SU-DHL-6 (cell line): ENCODE results near the gene TENT4B.

Experiments
- H2AFZ ChIP-seq: fragments of 200-600 bp; sonication (generic); 2 replicates; pipeline ENCODE4 v1.6.1; 2014; ENCODE audit warnings: low read depth, mild to moderate bottlenecking, moderate library complexity, mixed read lengths, antibody characterized with exemption, low read length; ENCODE audit not compliant: severe bottlenecking
- H3F3A ChIP-seq: fragments of 200-600 bp; shearing (Covaris generic); 2 replicates; pipeline ENCODE4 v1.6.0; 2016; ENCODE audit warnings: antibody characterized with exemption, mild to moderate bottlenecking; ENCODE audit not compliant: insufficient read depth
- H3K27ac ChIP-seq: fragments of 200-600 bp; sonication (generic); 2 replicates; pipeline ENCODE4 v1.5.1; 2016; ENCODE audit warnings: low read depth, mild to moderate bottlenecking, low read length, moderate library complexity, mixed read lengths
- H3K27me3 ChIP-seq: fragments of 200-600 bp; sonication (generic), shearing (Covaris generic); 2 replicates; pipeline ENCODE4 v1.6.0; 2014; ENCODE audit warnings: mild to moderate bottlenecking, low read length
- H3K36me3 ChIP-seq: fragments of 200-600 bp; sonication (generic); 2 replicates; pipeline ENCODE4 v1.6.1; 2014; ENCODE audit warnings: mild to moderate bottlenecking, low read length, mixed read lengths
- H3K4me2 ChIP-seq: fragments of 300-600, 200-600 bp; shearing (Covaris generic), sonication (generic); 2 replicates; pipeline ENCODE4 v1.6.0; 2014; ENCODE audit warnings: low read length, low read depth, mild to moderate bottlenecking; ENCODE audit not compliant: poor library complexity, severe bottlenecking
- H3K4me3 ChIP-seq: fragments of 200-600 bp; sonication (generic); 2 replicates; pipeline ENCODE4 v1.5.1; 2014; ENCODE audit warnings: antibody characterized with exemption, low read length, mild to moderate bottlenecking, mixed read lengths; ENCODE audit not compliant: insufficient read depth, poor library complexity, severe bottlenecking
- H3K79me2 ChIP-seq: fragments of 200-600 bp; sonication (generic); 2 replicates; pipeline ENCODE4 v1.6.1; 2014; ENCODE audit warnings: mild to moderate bottlenecking, low read length, moderate library complexity; ENCODE audit not compliant: insufficient read depth
- H3K9ac ChIP-seq: fragments of 200-600 bp; sonication (generic); 2 replicates; pipeline ENCODE4 v1.7.0; 2014; ENCODE audit warnings: mild to moderate bottlenecking, low read length
- H3K9me2 ChIP-seq: fragments of 200-600 bp; sonication (generic); replicated peaks from 2 replicates; pipeline ENCODE4 v1.6.1; 2014; ENCODE audit warnings: low read length; ENCODE audit not compliant: insufficient read depth
- H3K9me3 ChIP-seq: fragments of 200-600 bp; sonication (generic); 2 replicates; pipeline ENCODE4 v1.6.1; 2014; ENCODE audit warnings: low read length, mixed read lengths; ENCODE audit not compliant: insufficient read depth
- H4K20me1 ChIP-seq: fragments of 200-600 bp; sonication (generic); 2 replicates; pipeline ENCODE4 v1.6.1; 2014; ENCODE audit warnings: low read depth, mild to moderate bottlenecking, antibody characterized with exemption, low read length, moderate library complexity, mixed read lengths
- EZH2phosphoT487 ChIP-seq: fragments of 200-600 bp; sonication (generic), shearing (Covaris generic); conservative IDR thresholded peaks from 2 replicates; pipeline ENCODE4 v1.6.1; 2018; ENCODE audit warnings: mild to moderate bottlenecking, antibody characterized with exemption, low read length, moderate library complexity, mixed read lengths
- TF ChIP-seq, protein P1 (sequence below): fragments of 200-600 bp; sonication (generic); IDR thresholded peaks from one replicate; pipeline ENCODE4 v1.5.1; 2017; ENCODE audit warnings: antibody characterized with exemption, mild to moderate bottlenecking, low read length, moderate library complexity; ENCODE audit not compliant: insufficient read depth, poor library complexity, severe bottlenecking

TENT4B gene

GRCh38 chr16:50276326-50276640 is 123.2 kb downstream of the TENT4B start:
- no peaks in the 10 kb centered on the region for H3K36me3 ChIP-seq
- no peaks in the 10 kb centered on the region for H3K9me3 ChIP-seq
- TF ChIP-seq, protein P1, sequence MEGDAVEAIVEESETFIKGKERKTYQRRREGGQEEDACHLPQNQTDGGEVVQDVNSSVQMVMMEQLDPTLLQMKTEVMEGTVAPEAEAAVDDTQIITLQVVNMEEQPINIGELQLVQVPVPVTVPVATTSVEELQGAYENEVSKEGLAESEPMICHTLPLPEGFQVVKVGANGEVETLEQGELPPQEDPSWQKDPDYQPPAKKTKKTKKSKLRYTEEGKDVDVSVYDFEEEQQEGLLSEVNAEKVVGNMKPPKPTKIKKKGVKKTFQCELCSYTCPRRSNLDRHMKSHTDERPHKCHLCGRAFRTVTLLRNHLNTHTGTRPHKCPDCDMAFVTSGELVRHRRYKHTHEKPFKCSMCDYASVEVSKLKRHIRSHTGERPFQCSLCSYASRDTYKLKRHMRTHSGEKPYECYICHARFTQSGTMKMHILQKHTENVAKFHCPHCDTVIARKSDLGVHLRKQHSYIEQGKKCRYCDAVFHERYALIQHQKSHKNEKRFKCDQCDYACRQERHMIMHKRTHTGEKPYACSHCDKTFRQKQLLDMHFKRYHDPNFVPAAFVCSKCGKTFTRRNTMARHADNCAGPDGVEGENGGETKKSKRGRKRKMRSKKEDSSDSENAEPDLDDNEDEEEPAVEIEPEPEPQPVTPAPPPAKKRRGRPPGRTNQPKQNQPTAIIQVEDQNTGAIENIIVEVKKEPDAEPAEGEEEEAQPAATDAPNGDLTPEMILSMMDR: no peak
- no peak for TF ChIP-seq EZH2phosphoT487
- 0 out of 2 replicates have a peak, but pooled peaks cover 3% of the 10 kb centered on the region for H3K79me2 ChIP-seq
- H3F3A ChIP-seq: peaks cover 25% of the 10 kb centered on the region
- H3K4me2 ChIP-seq: no peak overlapping the region
- no peak overlapping the region for H3K9ac ChIP-seq
- H3K9me2 ChIP-seq: no peaks in the 10 kb centered on the region
- no peaks in the 10 kb centered on the region for H3K27me3 ChIP-seq
- H3K4me3 ChIP-seq: no peak overlapping the region
- H4K20me1 ChIP-seq: no peaks in the 10 kb centered on the region; the same call in 1 of the 2 replicates
- H2AFZ ChIP-seq: no peak overlapping the region
- H3K27ac ChIP-seq: 0 out of 2 replicates have a peak overlapping the region, but pooled peaks have one; percentile 16

GRCh38 chr16:50276801-50277555 is 123.9 kb downstream of the TENT4B start:
- no peak for TF ChIP-seq EZH2phosphoT487
- TF ChIP-seq, protein P1: no peak
- no peaks in the 10 kb centered on the region for H3K36me3 ChIP-seq
- 0 out of 2 replicates have a peak overlapping the region, but pooled peaks have one; percentile 16 for H3K27ac ChIP-seq
- H3K9me2 ChIP-seq: no peaks in the 10 kb centered on the region
- peaks cover 25% of the 10 kb centered on the region for H3F3A ChIP-seq
- no peak overlapping the region for H3K4me3 ChIP-seq
- no peaks in the 10 kb centered on the region for H3K9me3 ChIP-seq
- no peak overlapping the region for H3K9ac ChIP-seq
- 0 out of 2 replicates have a peak, but pooled peaks cover 3% of the 10 kb centered on the region for H3K79me2 ChIP-seq
- no peaks in the 10 kb centered on the region; the same call in 1 of the 2 replicates for H4K20me1 ChIP-seq
- H3K4me2 ChIP-seq: no peak overlapping the region
- no peaks in the 10 kb centered on the region for H3K27me3 ChIP-seq
- no peak overlapping the region for H2AFZ ChIP-seq

- H4K20me1 ChIP-seq: no peaks in the 10 kb centered on the region; the same call in 1 of the 2 replicates
- TF ChIP-seq, protein P1: no peak
- TF ChIP-seq EZH2phosphoT487: no peak
- H3K27ac ChIP-seq: no peak overlapping the region
- H3K27me3 ChIP-seq: no peaks in the 10 kb centered on the region
- H3K4me3 ChIP-seq: no peak overlapping the region
- 0 out of 2 replicates have a peak, but pooled peaks cover 3% of the 10 kb centered on the region for H3K79me2 ChIP-seq
- H3F3A ChIP-seq: peaks cover 24% of the 10 kb centered on the region
- H2AFZ ChIP-seq: no peak overlapping the region
- H3K4me2 ChIP-seq: no peak overlapping the region
- H3K9me3 ChIP-seq: no peaks in the 10 kb centered on the region
- H3K9me2 ChIP-seq: no peaks in the 10 kb centered on the region
- no peak overlapping the region for H3K9ac ChIP-seq
- no peaks in the 10 kb centered on the region for H3K36me3 ChIP-seq
Observed at GRCh38 chr16:50278251-50278650, 125.1 kb downstream of the TENT4B start.
